ENCODE data around the gene OSTN. TPM values are rescaled to one million over a fixed set of nuclear protein-coding genes. Genes with fewer than 3 reads are reported as not detected.

The OSTN gene
- total and polyA plus RNA-seq, 2 of the 13 experiments (the other 11 are each of a cell fraction or from before 2014, with no cell fraction given) = not detected

- TF ChIP-seq PREB (CRISPR knock-in tag; IDR thresholded peaks at IDR 0.05) = no peak
- TF ChIP-seq KDM4B (CRISPR knock-in tag; IDR thresholded peaks at IDR 0.05) = no peak
Observed at GRCh38 chr3:191170097-191170496, 28.9 kb upstream of the OSTN start (continued).

- intact Hi-C loops (cut with micrococcal nuclease; ENCODE audit: unreplicated experiment) (no loop called here), in situ Hi-C loops (cut with HindIII; ENCODE audit: extremely low pct_ligation_motif_present, low pct_unique_long_range_greater_than_20kb) (no loop called here)
- Histone ChIP-seq H3K9ac (ENCODE audit: insufficient read depth, low read depth, low read length) (no peak overlapping the region), H3K27ac (ENCODE audit: extremely low read length, insufficient read depth, low read length) (no peak overlapping the region), H3K79me2 (ENCODE audit: insufficient read depth, low read length) (no peaks in the 10 kb centered on the region), H3K9me3 (ENCODE audit: low read length) (no peaks in the 10 kb centered on the region), H3K4me2 (ENCODE audit: low read depth, low read length) (no peak overlapping the region), H3K4me3 (replicated peaks in 1 of 3; ENCODE audit: insufficient read depth in 1 of 3, low read depth in 2 of 3, low read length in 3 of 3) (no peak overlapping the region), H3K4me1 (ENCODE audit: insufficient read depth, low read length) (no peaks in the 10 kb centered on the region), H3K36me3 (replicated peaks in 1 of 2; ENCODE audit: control insufficient read depth in 1 of 2, insufficient read depth in 2 of 2, low read length in 2 of 2) (no peaks in the 10 kb centered on the region), H3K27me3 (ENCODE audit: control insufficient read depth in 1 of 2, insufficient read depth in 2 of 2, low read length in 2 of 2) (no peaks in the 10 kb centered on the region), H4K20me1 (ENCODE audit: insufficient read depth, low read length) (no peaks in the 10 kb centered on the region), H2AFZ (ENCODE audit: low read length) (no peak overlapping the region)
- FAIRE-seq (no peak), ATAC-seq (no peak), DNase-seq (ENCODE audit: low spot score) (no peak)
- no TSS peak for BruUV-seq (replicated peaks)
- 0% methylated on average over 3 of the region's 3 CpGs for WGBS (ENCODE audit: low lambda C conversion rate)
- ChIA-PET CTCF (ENCODE audit: low intra/inter-chr PET ratio, low total read pairs) (no interaction called here), POLR2A (no interaction called here)
- no peak for TF ChIP-seq ZNF609 (CRISPR knock-in tag; IDR thresholded peaks at IDR 0.05; ENCODE audit: borderline replicate concordance)
- no peak for TF ChIP-seq BHLHE40 (IDR thresholded peaks at IDR 0.05; ENCODE audit: low read length)
- TF ChIP-seq ZNF883 (CRISPR knock-in tag; IDR thresholded peaks at IDR 0.05; ENCODE audit: not compliant biosample characterization) = no peak
- no peak for TF ChIP-seq ZSCAN25 (CRISPR knock-in tag; IDR thresholded peaks at IDR 0.05)
- TF ChIP-seq TRAFD1 (CRISPR knock-in tag; IDR thresholded peaks at IDR 0.05; ENCODE audit: borderline replicate concordance) = no peak
- TF ChIP-seq SKI (IDR thresholded peaks at IDR 0.05; ENCODE audit: partially characterized antibody) = no peak
- no peak for TF ChIP-seq ZNF570 (CRISPR knock-in tag; IDR thresholded peaks at IDR 0.05; ENCODE audit: borderline replicate concordance)
- no peak for TF ChIP-seq XRCC5 (optimal IDR thresholded peaks at IDR 0.05; ENCODE audit: low read length)
- TF ChIP-seq GFI1 (CRISPR knock-in tag; IDR thresholded peaks at IDR 0.05; ENCODE audit: borderline replicate concordance) = no peak
- TF ChIP-seq GMEB2 (CRISPR knock-in tag; IDR thresholded peaks at IDR 0.05; ENCODE audit: low read depth) = no peak
- TF ChIP-seq GABPB1 (CRISPR knock-in tag; IDR thresholded peaks at IDR 0.05) = no peak
- no peak for TF ChIP-seq HOXA7 (CRISPR knock-in tag; IDR thresholded peaks at IDR 0.05)
- no peak for TF ChIP-seq SMAD9 (CRISPR knock-in tag; IDR thresholded peaks at IDR 0.05)
- TF ChIP-seq MATR3 (CRISPR knock-in tag; IDR thresholded peaks at IDR 0.05) = no peak
Observed at GRCh38 chr3:191175102-191175501, 23.9 kb upstream of the OSTN start.

All from HepG2 (cell line).